Middle frontal gyrus (tissue), 1 donor: ENCODE data around the gene SYT6.

Experiments
- DNase-seq: peaks from one replicate; pipeline ENCODE4 v3.0.0-alpha.2; 2015; ENCODE audit warnings: low spot score; ENCODE audit errors: extremely low spot score

SYT6 gene

GRCh38 chr1:114118351-114118990 lies 35.2 kb downstream of the SYT6 start:
- no peak for DNase-seq

- no peak for DNase-seq
Measured at GRCh38 chr1:114117654-114118053, 36.0 kb downstream of the SYT6 start.

GRCh38 chr1:114116086-114116485 lies 37.6 kb downstream of the SYT6 start:
- no peak for DNase-seq

- DNase-seq: no peak
Measured at GRCh38 chr1:114114185-114115094, 39.2 kb downstream of the SYT6 start.

GRCh38 chr1:114113411-114114184 lies 40.1 kb downstream of the SYT6 start:
- DNase-seq: no peak

GRCh38 chr1:114112775-114113174 lies 40.9 kb downstream of the SYT6 start:
- no peak for DNase-seq

- no peak for DNase-seq
Measured at GRCh38 chr1:114111731-114112641, 41.7 kb downstream of the SYT6 start.

- no peak for DNase-seq
Measured at GRCh38 chr1:114109981-114110380, 43.7 kb downstream of the SYT6 start.

- DNase-seq: no peak
Measured at GRCh38 chr1:114108751-114109255, 44.9 kb downstream of the SYT6 start.

GRCh38 chr1:114107474-114108435 lies 45.9 kb downstream of the SYT6 start:
- no peak for DNase-seq

GRCh38 chr1:114105421-114105979 lies 48.2 kb downstream of the SYT6 start:
- no peak for DNase-seq

GRCh38 chr1:114104949-114105348 lies 48.7 kb downstream of the SYT6 start:
- DNase-seq: no peak

- DNase-seq: no peak
Measured at GRCh38 chr1:114103992-114104391, 49.7 kb downstream of the SYT6 start.

- no peak for DNase-seq
Measured at GRCh38 chr1:114102136-114102535, 51.5 kb downstream of the SYT6 start.

GRCh38 chr1:114100148-114100547 lies 53.5 kb downstream of the SYT6 start:
- no peak for DNase-seq

GRCh38 chr1:114099268-114099667 lies 54.4 kb downstream of the SYT6 start:
- no peak for DNase-seq

GRCh38 chr1:114097109-114097508 lies 56.6 kb downstream of the SYT6 start:
- no peak for DNase-seq

- no peak for DNase-seq
Measured at GRCh38 chr1:114094675-114095074, 59.0 kb downstream of the SYT6 start.

GRCh38 chr1:114094363-114094634 lies 59.4 kb downstream of the SYT6 start:
- DNase-seq: no peak
